H1 (cell line): Measurements from ENCODE around the gene TFF2. TPM values are rescaled to one million over a fixed set of nuclear protein-coding genes. Genes with fewer than 3 reads are reported as not detected.

Experiments used
- TBP ChIP-seq: IDR thresholded peaks from 2 replicates; pipeline ENCODE4 v1.6.1; 2011; ENCODE audit warnings: low read depth, low read length, improper control_type of control experiment
- polyA plus RNA-seq, 7 experiments: library from polyadenylated mRNA; depleted of rRNA in 3 of 7; stranded (reverse) in 5 of 7; unstranded in 2 of 7; fragments of >200 nt in 5 of 7; fragments of 200-250 nt in 2 of 7; gene quantifications; 1 replicate in 5 of 7; 2 replicates in 1 of 7; 4 replicates in 1 of 7; pipeline versions ENCODE4 v1.2.1 to v1.2.3, GENCODE V29; 2011 to 2013; ENCODE audit warnings: missing spikeins in 2 of 7, mixed read lengths in 2 of 7
- total RNA-seq: library from RNA; stranded (reverse); fragmentation: NEBNext Ultra II Directional; extraction: Animal tissue kit (Norgen Biotek cat#: 25700); gene quantifications from 2 replicates; pipeline ENCODE4 v1.2.1, GENCODE V29; 2021

The TFF2 gene
- total and polyA plus RNA-seq, 2 of the 8 experiments (the other 6 are each of a cell fraction or from before 2014, with no cell fraction given) = not detected

GRCh38 chr21:42350927-42351426, at the start of gene TFF2 (continued):
- no peak for TF ChIP-seq TBP
